ENCODE measurements around the gene KCNQ1. TPM values are rescaled to one million over a fixed set of nuclear protein-coding genes. Genes with fewer than 3 reads are reported as not detected.
A peak's percentile ranks its signal among the peaks of the same experiment; 100 is the strongest.

The KCNQ1 gene
- total and polyA plus RNA-seq, 8 donors, result 14.0 to 61.1 (median 46.7) TPM

- WGBS, 2 donors, result 96 to 97% methylated on average over 17 of the region's 17 CpGs
- Histone ChIP-seq H3K4me1 (no peaks in the 10 kb centered on the region), H3K27ac (no peak overlapping the region), H3K4me3 (no peak overlapping the region), H3K36me3 (no peaks in the 10 kb centered on the region), H3K9me3 (no peaks in the 10 kb centered on the region), H3K27me3 (no peaks in the 10 kb centered on the region)
- ATAC-seq, result no peak
- peak in 3 of 6 donors; percentile 14 to 42 (median 35) for DNase-seq
- no peak for FAIRE-seq
- TF ChIP-seq CTCF (IDR thresholded peaks at IDR 0.05), result no peak
- intact Hi-C loops (cut with DNase I), result no loop called here
Measured at GRCh38 chr11:2748814-2749554, 304.2 kb downstream of the KCNQ1 start.

DNA sequence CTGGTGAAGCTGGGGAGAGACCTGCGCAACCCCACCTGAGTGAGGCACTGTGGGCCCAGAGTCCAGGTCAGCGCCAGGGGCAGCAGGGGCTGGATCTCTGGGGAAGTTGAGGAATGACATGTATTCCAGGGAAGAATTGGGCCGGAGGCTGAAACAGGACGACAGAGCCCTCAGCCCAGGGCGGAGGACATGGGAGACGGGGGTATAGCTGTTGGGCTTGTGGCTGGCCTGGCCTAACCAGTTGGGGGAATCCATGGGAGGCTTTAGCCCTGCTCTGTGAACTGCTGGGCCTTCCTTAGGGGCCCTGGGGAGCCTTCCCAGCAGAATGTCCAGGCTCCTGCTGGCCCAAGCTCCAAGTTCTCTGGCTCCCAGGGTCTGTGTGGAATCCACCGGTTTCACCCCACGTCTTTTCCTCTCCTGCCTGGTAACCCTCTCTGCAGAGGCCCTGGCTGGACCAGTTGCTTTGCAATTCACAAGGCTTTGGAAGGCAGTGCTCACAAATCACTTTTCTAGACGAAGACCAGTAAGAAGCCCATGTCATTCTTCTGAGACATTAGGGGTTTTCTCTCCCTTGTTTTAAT lies 305.4 kb downstream of the KCNQ1 start:
- no peak for TF ChIP-seq CTCF (IDR thresholded peaks at IDR 0.05)
- WGBS, 2 donors, result 89 to 91% methylated on average over 9 of the region's 9 CpGs
- Histone ChIP-seq H3K27me3 (no peaks in the 10 kb centered on the region), H3K36me3 (no peaks in the 10 kb centered on the region), H3K4me3 (no peak overlapping the region), H3K4me1 (no peaks in the 10 kb centered on the region), H3K27ac (no peak overlapping the region), H3K9me3 (no peaks in the 10 kb centered on the region)
- peak in 3 of 6 donors; percentile 11 to 44 (median 38) for DNase-seq
- ATAC-seq, result peak in 1 of 4 donors; percentile 17
- FAIRE-seq, result no peak
- intact Hi-C loops (cut with DNase I), result no loop called here

DNA sequence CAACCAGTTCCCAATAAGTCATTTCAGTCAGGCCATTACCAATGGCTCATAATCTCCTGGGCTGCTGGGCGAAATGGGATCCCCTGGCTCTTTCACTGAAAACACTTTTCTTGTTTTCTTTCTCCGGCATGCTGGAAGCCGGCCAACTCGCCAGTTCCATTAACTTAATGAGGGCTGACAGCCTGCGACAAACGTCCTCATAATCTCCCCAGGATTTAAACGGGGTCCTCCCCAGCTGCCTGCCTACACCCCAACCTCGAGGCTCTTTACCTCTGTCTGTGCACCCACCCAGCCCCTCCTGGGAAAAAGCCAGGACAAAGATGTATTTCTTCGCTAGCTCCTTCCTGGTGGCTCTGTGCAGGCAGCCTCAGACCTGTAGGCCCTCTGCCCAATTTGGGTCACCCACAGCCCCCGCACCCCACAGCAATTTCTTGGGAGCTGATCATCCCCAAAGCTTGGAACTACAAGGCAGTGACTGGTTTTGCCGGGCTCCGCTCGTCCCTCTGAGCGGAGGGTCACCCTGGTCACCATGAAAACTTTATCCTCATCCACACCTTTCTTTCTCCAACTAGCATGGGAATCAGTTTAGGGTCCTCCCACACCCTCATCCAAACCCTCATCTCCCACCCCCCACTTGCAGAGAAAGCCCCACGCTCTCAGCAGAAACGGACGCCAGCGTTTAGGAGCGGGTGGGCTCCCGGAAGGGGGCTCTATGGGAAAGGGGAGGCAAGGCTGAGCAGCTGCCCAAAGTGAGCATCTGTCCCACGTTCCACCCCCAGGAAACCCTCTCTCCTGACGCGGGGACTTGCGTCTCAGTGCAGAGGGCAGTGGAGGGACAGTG lies 306.1 kb downstream of the KCNQ1 start:
- no peak overlapping the region for H3K4me3 ChIP-seq
- ATAC-seq (peak in 1 of 4 donors; percentile 33), FAIRE-seq (no peak), DNase-seq (peak in 3 of 6 donors; percentile 60 to 75 (median 73))
- no peak for TF ChIP-seq CTCF (IDR thresholded peaks at IDR 0.05)
- no peaks in the 10 kb centered on the region for H3K9me3 ChIP-seq
- H3K27ac ChIP-seq, result no peak overlapping the region
- intact Hi-C loops (cut with DNase I), result no loop called here
- no peaks in the 10 kb centered on the region for H3K4me1 ChIP-seq
- H3K27me3 ChIP-seq, result no peaks in the 10 kb centered on the region
- WGBS, 2 donors, result 76 to 77% methylated on average over 24 of the region's 24 CpGs
- no peaks in the 10 kb centered on the region for H3K36me3 ChIP-seq

GRCh38 chr11:2751523-2752203 lies 306.9 kb downstream of the KCNQ1 start:
- H3K9me3 ChIP-seq, result no peaks in the 10 kb centered on the region
- H3K27ac ChIP-seq, result no peak overlapping the region
- DNase-seq (peak in 3 of 6 donors; percentile 17 to 48 (median 43)), ATAC-seq (no peak), FAIRE-seq (no peak)
- intact Hi-C loops (cut with DNase I), result no loop called here
- no peak overlapping the region for H3K4me3 ChIP-seq
- H3K36me3 ChIP-seq, result no peaks in the 10 kb centered on the region
- no peak for TF ChIP-seq CTCF (IDR thresholded peaks at IDR 0.05)
- 95 to 97% methylated on average over 24 of the region's 24 CpGs for WGBS, 2 donors
- no peaks in the 10 kb centered on the region for H3K27me3 ChIP-seq
- H3K4me1 ChIP-seq, result no peaks in the 10 kb centered on the region
